AG04450 (cell line): ENCODE measurements around the gene FHL2. TPM values are rescaled to one million over a fixed set of nuclear protein-coding genes. Genes with fewer than 3 reads are reported as not detected.

Experiments used
- CTCF ChIA-PET: fragments of 300-600, 350-600 bp; formaldehyde crosslinking; extraction: SDS; loops from one replicate; lab custom pipeline; 2022; ENCODE audit warnings: antibody characterized with exemption, inconsistent platforms; lab: Charles Lee
- POLR2A ChIA-PET: fragments of 350-600 bp; formaldehyde crosslinking; extraction: SDS; loops from one replicate; lab custom pipeline; 2021; ENCODE audit warnings: antibody characterized with exemption, inconsistent platforms; lab: Yijun Ruan, JAX
- DNase-seq: peaks from one replicate; pipeline ENCODE4 v3.0.0-alpha.2; 2011; ENCODE audit warnings: low read depth, low spot score
- H3K27ac ChIP-seq: one replicate; pipeline ENCODE4 v1.5.1; 2012; ENCODE audit warnings: low read depth, low read length, control low read depth
- H3K27me3 ChIP-seq: one replicate; pipeline ENCODE4 v1.6.0; 2012; ENCODE audit warnings: low read length; ENCODE audit not compliant: control insufficient read depth, insufficient read depth
- H3K4me3 ChIP-seq: 2 replicates; pipeline ENCODE4 v1.5.1; 2011; ENCODE audit warnings: mild to moderate bottlenecking, low read depth, low read length, control low read depth
- H3K9me3 ChIP-seq: 2 replicates; pipeline ENCODE4 v1.5.1; 2012; ENCODE audit warnings: low read length; ENCODE audit not compliant: control insufficient read depth, insufficient read depth
- CTCF ChIP-seq: IDR thresholded peaks from 2 replicates; pipeline ENCODE4 v1.5.1; 2011; ENCODE audit warnings: low read depth, low read length, control low read depth, inconsistent platforms
- polyA plus RNA-seq: library from polyadenylated mRNA; depleted of rRNA; stranded (reverse); fragments of >200 nt; gene quantifications from 2 replicates; pipeline ENCODE4 v1.2.3, GENCODE V29; 2011

The FHL2 gene
- polyA plus RNA-seq, 1 experiment: 497 TPM

- TF ChIP-seq CTCF: no peak
- CTCF ChIA-PET: interaction anchor here (1.0 to 3.5 kb wide), 3 partner anchors 14 to 217 kb away, joined by 3 to 13 read pairs (median 5); no protein-coding TSS in a partner anchor
Observed at GRCh38 chr2:105330681-105331375, 68.0 kb downstream of the FHL2 start.

GRCh38 chr2:105329561-105330495, 69.0 kb downstream of the FHL2 start, which contains the start of gene TGFBRAP1:
TSS of gene TGFBRAP1 (minus strand) at chr2:105329735. CDS start at chr2:105308301, 21,434 bp downstream.
- Histone ChIP-seq H3K9me3 (no peaks in the 10 kb centered on the region), H3K27ac (peak within 1 kb of the TSS; percentile 39), H3K27me3 (no peaks in the 10 kb centered on the region), H3K4me3 (peak within 1 kb of the TSS; percentile 84)
- no peak for DNase-seq
- TF ChIP-seq CTCF: no peak
- POLR2A ChIA-PET: no interaction called here
- CTCF ChIA-PET: interaction anchor here (1.0 to 3.5 kb wide), 3 partner anchors 15 to 216 kb away, joined by 3 to 13 read pairs (median 5); no protein-coding TSS in a partner anchor

More at GRCh38 chr2:105330681-105331375, 68.0 kb downstream of the FHL2 start:
- no peak overlapping the region for H3K27ac ChIP-seq
- DNase-seq: no peak
- no peaks in the 10 kb centered on the region for H3K27me3 ChIP-seq
- H3K4me3 ChIP-seq: no peak overlapping the region
- POLR2A ChIA-PET: no interaction called here
- no peaks in the 10 kb centered on the region for H3K9me3 ChIP-seq

GRCh38 chr2:105329197-105329554, 69.7 kb downstream of the FHL2 start:
- Histone ChIP-seq H3K9me3 (no peaks in the 10 kb centered on the region), H3K4me3 (peak overlapping the region; percentile 84), H3K27ac (no peak overlapping the region), H3K27me3 (no peaks in the 10 kb centered on the region)
- CTCF ChIA-PET: interaction anchor here (3.5 kb wide), 1 partner anchor 16 kb away, joined by 13 read pairs; no protein-coding TSS in a partner anchor
- DNase-seq: no peak
- POLR2A ChIA-PET: interaction anchor here (1.3 kb wide), 1 partner anchor 8 kb away, joined by 4 read pairs; the partner anchor contains the start of gene C2orf49
- no peak for TF ChIP-seq CTCF

GRCh38 chr2:105328281-105329196, 70.3 kb downstream of the FHL2 start:
- Histone ChIP-seq H3K27ac (peak overlapping the region; percentile 2), H3K9me3 (no peaks in the 10 kb centered on the region), H3K27me3 (no peaks in the 10 kb centered on the region), H3K4me3 (peak overlapping the region; percentile 84)
- CTCF ChIA-PET: interaction anchor here (0.6 to 3.5 kb wide), 3 partner anchors 13 to 193 kb away, joined by 3 to 13 read pairs (median 9); no protein-coding TSS in a partner anchor
- POLR2A ChIA-PET: interaction anchor here (1.3 kb wide), 1 partner anchor 9 kb away, joined by 4 read pairs; the partner anchor contains the start of gene C2orf49
- no peak for TF ChIP-seq CTCF
- no peak for DNase-seq
